ENCODE data around the gene RNU6-9. TPM values are rescaled to one million over a fixed set of nuclear protein-coding genes. Genes with fewer than 3 reads are reported as not detected.

RNU6-9 gene
- total RNA-seq, 4 donors from 2014 or later: not detected

DNA sequence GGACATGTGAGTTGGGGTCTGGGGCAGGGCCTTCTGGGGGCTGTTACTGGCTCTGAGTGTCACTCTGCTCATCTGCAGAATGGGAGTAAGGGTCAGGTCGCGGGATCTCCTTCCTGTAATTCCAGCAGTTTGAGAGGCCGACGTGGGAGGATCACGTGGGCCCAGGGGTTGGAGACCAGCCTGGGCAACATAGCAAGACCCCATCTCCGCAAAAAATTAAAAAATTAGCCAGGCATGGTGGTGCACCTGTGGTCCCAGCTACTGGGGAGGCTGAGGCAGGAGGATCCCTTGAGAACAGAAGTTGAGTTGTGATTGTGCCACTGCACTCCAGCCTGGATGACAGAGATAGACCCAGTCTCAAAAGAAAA, 36.6 kb downstream of the RNU6-9 start:
- no peak for DNase-seq
- intact Hi-C loops (cut with DNase I; ENCODE audit: low total_unique reads): loop anchor here (10.0 kb wide), 2 partner anchors 165 to 175 kb away; partner anchors contain the start of gene GPX4
- TF ChIP-seq POLR2A (IDR thresholded peaks at IDR 0.05) (no peak), CTCF (IDR thresholded peaks at IDR 0.05) (no peak)
- Histone ChIP-seq H3K36me3 (no peaks in the 10 kb centered on the region), H3K27me3 (no peaks in the 10 kb centered on the region), H3K4me3 (no peak overlapping the region), H3K27ac (no peak overlapping the region), H3K9me3 (no peaks in the 10 kb centered on the region), H3K4me1 (peaks cover 0 to 27% of the 10 kb centered on the region in 2 donors)

DNA sequence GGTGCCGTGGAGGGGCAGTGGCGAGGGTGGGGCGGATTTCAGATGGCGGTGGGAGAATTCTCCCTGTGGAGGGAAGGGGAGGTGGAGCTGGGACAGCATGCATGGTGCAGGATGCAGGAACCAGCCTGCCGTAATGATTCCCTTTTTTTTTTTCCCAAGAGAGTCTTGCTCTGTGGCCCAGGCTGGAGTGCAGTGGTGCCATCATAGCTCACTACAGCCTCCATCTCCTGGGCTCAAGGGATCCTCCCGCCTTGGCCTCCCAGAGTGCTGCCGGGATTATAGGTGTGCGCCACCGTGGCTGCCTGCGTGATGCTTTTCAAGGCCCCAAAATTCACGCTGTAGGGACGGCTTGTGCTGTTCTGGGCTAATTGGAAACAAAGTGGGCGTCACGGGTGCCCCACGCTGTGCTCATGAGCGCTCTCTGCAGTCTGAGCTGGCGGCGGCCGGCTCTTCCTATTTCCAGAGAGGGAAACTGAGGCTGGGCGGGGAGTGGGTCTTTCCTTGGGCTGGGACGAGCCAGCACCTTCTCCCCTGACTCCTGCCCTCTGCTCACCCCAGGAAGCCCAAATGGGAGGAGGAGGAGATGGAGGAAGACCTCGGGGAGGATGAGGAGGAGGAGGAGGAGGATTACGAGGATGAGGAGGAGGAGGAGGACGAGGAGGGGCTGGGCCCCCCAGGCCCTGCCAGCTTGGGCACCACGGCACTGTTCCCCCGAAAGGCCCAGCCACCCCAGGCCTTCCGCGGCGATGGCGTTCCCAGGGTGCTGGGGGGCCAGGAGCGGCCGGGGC, 38.8 kb downstream of the RNU6-9 start:
- Histone ChIP-seq H3K9me3 (no peaks in the 10 kb centered on the region), H3K36me3 (no peaks in the 10 kb centered on the region), H3K27me3 (no peaks in the 10 kb centered on the region), H3K4me1 (peaks cover 0 to 29% of the 10 kb centered on the region in 2 donors), H3K4me3 (no peak overlapping the region), H3K27ac (peak overlapping the region; percentile 66)
- TF ChIP-seq CTCF (IDR thresholded peaks at IDR 0.05): no peak
- no peak for TF ChIP-seq POLR2A (IDR thresholded peaks at IDR 0.05)
- no peak for DNase-seq
- intact Hi-C loops (cut with DNase I; ENCODE audit: low total_unique reads): no loop called here

DNA sequence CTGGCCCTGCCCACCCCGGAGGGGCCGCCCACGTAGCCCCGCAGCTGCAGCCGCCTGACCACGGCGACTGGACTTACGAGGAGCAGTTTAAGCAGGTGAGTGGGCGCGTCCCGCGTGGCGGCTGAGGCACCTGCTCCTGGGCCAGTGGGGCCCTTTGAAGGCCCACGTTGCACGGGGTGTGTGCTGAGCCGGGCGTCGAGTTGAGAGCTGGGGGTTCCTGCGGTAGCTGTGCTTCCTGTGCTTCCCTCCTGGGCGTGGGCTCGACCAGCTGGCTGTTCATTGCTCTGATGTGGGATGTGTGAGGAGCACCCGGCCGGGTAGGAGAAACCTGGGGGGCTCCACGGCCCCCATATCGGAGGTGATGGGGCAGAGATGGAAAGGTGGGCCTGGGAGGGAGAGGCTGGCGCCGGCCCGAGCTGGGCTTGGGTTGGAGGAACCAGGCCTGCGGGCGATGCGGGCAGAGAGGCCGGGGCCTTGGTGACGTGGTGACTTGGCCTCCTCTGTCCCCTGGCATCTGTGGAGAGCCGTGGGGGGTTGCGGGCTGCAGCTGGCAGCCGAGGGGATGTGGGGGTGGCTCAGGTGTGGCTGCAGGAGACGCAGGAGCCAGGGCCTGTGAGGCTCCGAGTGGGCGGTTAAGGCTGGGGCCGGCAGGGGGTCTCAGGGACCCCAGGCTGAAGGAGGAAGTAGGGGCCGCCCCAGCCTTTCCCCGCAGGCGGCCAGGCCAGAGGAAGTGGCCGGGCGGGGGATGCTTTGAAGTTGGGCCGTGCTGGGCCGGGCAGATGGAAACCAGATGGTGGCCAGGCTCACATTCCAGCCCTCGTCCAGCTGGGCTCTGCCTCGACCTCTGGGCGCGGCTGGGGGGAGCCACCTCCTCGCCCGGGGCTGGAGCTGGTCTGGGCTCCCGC, 39.6 kb downstream of the RNU6-9 start:
- Histone ChIP-seq H3K4me1 (peaks cover 0 to 29% of the 10 kb centered on the region in 2 donors), H3K27me3 (no peaks in the 10 kb centered on the region), H3K27ac (peak overlapping the region; percentile 66), H3K9me3 (no peaks in the 10 kb centered on the region), H3K36me3 (no peaks in the 10 kb centered on the region), H3K4me3 (no peak overlapping the region)
- peak; percentile 80 to 81 for DNase-seq
- TF ChIP-seq POLR2A (IDR thresholded peaks at IDR 0.05) (no peak), CTCF (IDR thresholded peaks at IDR 0.05) (no peak)
- intact Hi-C loops (cut with DNase I; ENCODE audit: low total_unique reads): no loop called here

DNA sequence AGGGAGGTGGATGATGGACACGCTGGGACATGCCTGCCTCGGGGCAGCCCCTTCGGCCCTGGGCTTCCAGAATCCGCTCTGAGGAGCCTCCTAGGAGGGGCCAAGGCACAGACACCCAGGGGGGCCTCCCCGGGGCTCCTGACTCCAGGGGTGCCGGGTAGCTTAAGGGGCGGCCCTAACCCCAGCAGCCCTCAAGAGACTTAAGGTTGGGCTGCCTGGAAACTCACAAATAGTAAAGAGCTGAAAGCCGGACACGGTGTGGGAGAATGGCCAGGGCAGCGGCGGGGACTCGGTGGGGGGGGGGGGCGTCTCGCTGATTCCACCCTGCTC, 40.2 kb downstream of the RNU6-9 start:
- Histone ChIP-seq H3K27ac (peak overlapping the region; percentile 66), H3K36me3 (no peaks in the 10 kb centered on the region), H3K9me3 (no peaks in the 10 kb centered on the region), H3K4me3 (no peak overlapping the region), H3K4me1 (peaks cover 0 to 29% of the 10 kb centered on the region in 2 donors), H3K27me3 (no peaks in the 10 kb centered on the region)
- TF ChIP-seq CTCF (IDR thresholded peaks at IDR 0.05): no peak
- TF ChIP-seq POLR2A (IDR thresholded peaks at IDR 0.05): no peak
- intact Hi-C loops (cut with DNase I; ENCODE audit: low total_unique reads): no loop called here
- DNase-seq: no peak

All from uterus (tissue), 4 donors.